ENCODE measurements around the gene ABL2.
"Not testable (repeated sequence)": the region's sequence is repeated elsewhere in the genome, so short reads cannot be mapped to it uniquely, and the experiment has no call there.

The ABL2 gene

GRCh38 chr1:179213317-179213716 is 16.2 kb downstream of the ABL2 start:
- not testable (repeated sequence) for DNase-seq

- peak in 1 of 2 experiments; percentile 6 for DNase-seq
Measured at GRCh38 chr1:179208681-179209477, 20.6 kb downstream of the ABL2 start.

GRCh38 chr1:179206812-179207211 is 22.7 kb downstream of the ABL2 start:
- DNase-seq = peak; percentile 19 to 69

DNA sequence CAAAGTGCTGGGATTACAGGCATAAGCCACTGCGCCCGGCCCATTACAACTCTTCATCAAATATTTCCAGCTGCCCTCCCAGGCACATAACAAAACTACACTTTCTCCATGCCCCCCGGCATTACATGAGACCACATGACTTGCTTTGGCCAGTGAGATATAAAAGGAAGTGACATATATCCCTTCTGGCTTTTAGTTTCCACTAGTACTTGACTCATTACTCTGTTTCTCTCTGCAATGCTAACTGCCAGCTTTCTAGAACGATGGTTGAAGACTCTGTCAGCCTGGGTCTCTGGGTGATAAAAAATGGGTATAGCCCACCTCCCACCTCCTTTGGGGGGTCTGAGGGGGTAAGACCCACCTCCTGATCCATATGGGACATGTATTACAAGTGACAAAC is 24.2 kb downstream of the ABL2 start:
- no peak for DNase-seq

GRCh38 chr1:179202161-179202560 is 27.3 kb downstream of the ABL2 start:
- no peak for DNase-seq

DNA sequence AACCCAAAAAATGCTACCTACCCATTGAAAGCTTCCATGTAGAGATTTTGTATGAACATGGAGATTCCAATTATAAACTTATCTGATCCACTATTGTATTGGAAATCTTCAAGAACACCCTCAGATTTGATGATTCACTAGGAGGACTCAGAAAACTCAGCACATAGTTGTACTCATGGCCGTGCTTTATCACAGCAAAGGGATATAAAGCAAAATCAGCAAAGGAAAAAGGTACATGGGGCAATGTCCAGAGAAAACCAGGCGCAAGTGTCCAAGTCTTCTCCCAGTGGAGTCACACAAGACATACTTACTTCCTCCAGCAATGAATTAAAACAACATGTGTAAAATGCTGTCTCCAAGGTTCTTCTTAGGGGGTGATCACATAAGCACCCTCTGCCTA is 28.9 kb downstream of the ABL2 start:
- DNase-seq = no peak

GRCh38 chr1:179197690-179198297 is 31.7 kb downstream of the ABL2 start:
- DNase-seq = no peak

DNA sequence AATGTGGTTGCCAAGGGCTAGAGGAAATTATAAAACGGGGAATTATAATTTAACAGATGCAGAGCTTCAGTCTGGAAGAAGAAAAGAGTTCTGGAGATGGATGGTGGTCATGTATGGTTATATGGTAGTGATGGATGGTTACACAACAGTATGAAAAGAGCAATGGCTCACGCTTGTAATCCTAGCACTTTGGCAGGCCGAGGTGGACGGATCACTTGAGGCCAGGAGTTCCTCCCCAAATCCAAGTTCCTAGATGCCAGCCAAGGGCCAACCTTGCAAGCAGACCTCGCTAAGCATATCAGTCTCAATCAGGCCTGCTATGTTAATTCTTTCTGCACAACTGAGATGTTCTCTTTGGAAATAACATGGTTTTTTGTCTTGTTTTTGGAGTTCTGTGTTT is 33.6 kb downstream of the ABL2 start:
- not testable (repeated sequence) for DNase-seq

DNA sequence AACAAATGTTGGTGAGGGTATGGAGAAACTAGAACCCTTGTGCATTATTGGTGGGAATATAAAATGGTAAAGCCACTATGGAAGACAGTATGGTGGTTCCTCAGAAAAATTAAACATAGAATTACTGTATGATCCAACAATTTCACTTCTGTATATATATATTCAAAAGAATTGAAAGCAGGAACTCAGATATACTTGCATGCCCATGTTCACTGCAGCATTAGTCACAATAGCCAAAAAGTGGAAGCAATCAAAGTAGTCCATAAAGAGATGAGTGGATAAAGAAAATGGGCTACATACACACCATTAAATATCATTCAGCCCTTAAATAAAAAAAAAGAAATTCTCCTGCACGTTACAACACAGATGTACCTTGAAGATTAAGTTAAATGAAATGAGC is 34.1 kb downstream of the ABL2 start:
- no peak for DNase-seq

- DNase-seq = no peak
Measured at GRCh38 chr1:179194068-179194537, 35.4 kb downstream of the ABL2 start.

- no peak for DNase-seq
Measured at GRCh38 chr1:179190861-179191260, 38.6 kb downstream of the ABL2 start.

GRCh38 chr1:179187735-179188471 is 41.6 kb downstream of the ABL2 start:
- no peak for DNase-seq

- DNase-seq = no peak
Measured at GRCh38 chr1:179187043-179187442, 42.4 kb downstream of the ABL2 start.

DNA sequence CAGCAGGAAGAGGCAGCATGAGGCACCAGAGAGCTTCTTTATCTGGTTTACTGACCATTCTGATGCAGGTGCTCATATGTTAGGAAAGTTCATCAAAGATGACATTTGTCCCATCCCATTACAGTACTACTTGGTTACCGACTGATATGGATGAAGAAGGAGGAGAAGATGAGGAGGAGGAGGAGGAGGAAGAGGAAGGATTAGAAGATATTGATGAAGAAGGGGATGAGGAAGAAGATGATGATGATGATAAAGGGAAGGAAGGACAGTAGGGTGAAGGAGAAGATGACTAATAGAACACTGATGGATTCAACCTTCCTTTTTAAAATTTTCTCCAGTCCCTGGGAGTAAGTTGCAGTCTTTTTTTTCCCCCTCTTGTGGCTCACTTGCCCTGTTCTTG is 45.1 kb downstream of the ABL2 start:
- DNase-seq = no peak

- DNase-seq = no peak
Measured at GRCh38 chr1:179183857-179184256, 45.6 kb downstream of the ABL2 start.

GRCh38 chr1:179178950-179179349 is 50.5 kb downstream of the ABL2 start:
- DNase-seq = peak in 1 of 2 experiments; percentile 16

DNA sequence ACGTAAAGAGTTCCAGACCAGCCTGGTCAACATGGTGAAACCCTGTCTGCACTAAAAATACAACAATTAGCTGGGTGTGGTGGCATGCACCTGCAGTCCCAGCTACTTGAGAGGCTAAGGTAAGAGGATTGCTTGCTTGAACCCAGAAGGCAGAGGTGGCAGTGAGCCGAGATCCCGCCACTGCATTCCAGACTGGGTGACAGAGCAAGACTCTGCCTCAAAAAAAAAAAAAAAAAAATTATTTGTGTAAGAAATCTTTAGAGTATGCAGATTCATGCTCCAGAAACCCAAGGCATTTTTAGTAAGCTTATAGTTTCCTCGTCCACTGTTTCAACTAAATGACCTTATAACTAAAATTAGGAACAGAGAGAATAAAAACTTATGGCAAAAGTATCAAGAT is 51.3 kb downstream of the ABL2 start:
- no peak for DNase-seq

DNA sequence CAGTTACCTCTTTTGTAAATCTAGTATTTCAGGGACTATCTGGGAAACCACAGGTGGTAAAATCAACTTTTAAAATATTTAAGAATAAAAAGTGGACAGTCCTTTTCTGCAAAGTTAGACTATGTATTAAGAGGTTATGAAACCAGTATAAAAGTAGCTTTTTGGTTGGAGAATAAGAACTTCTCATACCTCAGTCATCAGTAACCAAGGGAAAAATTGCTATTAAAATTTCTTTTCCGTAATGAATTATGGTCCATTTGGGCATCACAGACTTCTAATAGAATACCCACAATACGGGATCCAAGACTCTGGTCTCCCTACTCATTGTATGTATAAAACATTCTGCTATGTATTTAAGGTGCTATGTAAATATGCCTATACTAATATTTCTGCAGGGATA is 51.9 kb downstream of the ABL2 start:
- no peak for DNase-seq

GRCh38 chr1:179177182-179177581 is 52.3 kb downstream of the ABL2 start:
- no peak for DNase-seq

DNA sequence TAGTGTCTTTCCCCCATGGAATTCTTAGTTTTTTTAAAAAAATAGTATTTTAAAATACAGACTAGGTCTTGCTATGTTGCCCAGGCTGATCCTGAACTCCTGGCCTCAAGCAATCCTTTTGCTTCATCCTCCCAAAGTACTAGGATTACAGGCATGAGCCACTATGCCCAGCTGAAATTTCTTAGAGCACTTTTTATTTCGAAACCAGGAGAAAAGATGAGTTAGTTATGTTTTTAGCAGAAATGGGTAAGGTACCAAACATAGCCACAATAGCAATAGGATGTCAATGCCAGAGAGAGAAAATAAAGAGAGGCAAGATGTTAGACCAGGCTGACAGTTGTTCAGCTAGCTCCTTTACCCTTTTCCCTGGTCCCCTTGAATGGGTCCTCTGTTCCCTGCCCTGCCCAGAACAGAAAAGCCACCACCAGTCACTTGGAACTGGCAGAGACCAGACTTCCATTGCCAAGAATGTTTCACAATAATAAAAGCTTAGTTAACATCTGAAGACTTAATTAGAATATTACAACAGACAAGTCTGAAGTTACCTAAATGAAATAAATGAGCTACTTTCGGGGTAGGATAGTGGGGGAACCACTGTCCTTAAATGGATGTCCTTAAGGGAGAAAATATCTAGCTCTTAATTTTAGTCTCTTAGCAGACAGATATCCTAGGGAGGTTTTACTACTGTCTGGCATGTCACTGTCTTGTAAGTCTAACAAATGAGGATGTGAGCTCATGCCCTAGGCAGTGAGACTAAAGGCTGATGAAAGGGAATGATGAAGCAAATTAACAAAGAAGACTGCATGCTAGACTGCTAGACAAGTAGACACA is 54.3 kb downstream of the ABL2 start:
- no peak for DNase-seq

DNA sequence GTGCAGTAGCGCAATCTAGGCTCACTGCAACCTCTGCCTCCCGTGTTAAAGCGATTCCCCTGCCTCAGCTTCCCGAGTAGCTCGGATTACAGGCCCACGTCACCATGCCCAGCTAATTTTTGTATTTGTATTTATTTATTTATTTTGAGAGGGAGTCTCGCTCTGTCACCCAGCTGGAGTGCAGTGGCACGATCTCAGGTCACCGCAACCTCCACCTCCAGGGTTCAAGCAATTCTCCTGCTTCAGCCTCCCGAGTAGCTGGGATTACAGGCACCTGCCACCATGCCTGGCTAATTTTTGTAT is 59.1 kb downstream of the ABL2 start:
- DNase-seq = not testable (repeated sequence)

DNA sequence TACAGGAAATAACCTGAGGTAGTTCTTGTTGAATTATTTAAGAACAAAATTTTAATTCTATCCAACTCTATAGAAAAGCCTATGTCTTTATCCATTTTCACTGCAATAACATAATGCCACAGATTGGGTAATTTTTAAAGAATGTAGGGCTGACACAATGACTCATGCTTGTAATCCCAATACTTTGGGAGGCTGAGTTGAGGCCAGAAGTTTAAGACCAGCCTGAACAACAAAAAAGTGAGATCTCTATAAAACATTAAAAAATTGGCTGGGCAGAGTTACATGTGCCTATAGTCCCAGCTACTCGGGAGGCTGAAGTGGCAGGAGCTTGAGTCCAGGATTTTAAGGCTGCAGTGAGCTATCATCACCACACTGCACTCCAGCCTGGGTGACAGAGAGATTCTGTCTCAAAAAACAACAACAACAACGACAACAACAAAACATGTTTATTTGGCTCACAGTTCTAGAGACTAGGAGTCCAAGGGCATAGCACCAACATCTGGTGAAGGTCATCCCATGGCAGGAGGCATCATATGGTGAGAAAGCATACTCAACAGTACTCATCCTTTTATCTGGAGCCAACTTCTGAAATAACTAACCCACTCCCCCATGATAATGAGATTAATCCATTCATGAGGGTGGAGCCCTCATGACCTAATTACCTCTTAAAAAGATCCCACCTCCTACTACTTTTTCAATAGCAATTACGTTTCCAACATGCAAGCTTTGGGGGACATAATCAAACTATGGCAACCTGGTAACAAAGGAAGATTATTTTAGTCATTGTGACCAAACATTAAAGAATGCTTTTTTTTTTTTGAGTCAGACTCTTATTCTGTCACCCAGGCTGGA is 59.6 kb downstream of the ABL2 start:
- peak; percentile 58 to 68 for DNase-seq

All from NCI-H524 (cell line).